Keratinocyte (primary cell): ENCODE measurements around the gene ZFP36. TPM values are rescaled to one million over a fixed set of nuclear protein-coding genes. Genes with fewer than 3 reads are reported as not detected.
A peak's percentile ranks its signal among the peaks of the same experiment; 100 is the strongest.

Source experiments
- DNase-seq: peaks from one replicate; pipeline ENCODE4 v3.0.0-alpha.2; 2011; ENCODE audit warnings: low read depth, missing footprints, low spot score
- FAIRE-seq: peaks from 2 replicates; lab custom pipeline; 2011; peaks lifted over from hg19 to GRCh38; lab: Jason Lieb, UNC
- H2AFZ ChIP-seq: 2 replicates; pipeline ENCODE4 v1.6.0; 2012; ENCODE audit warnings: low read length, control low read depth, inconsistent platforms; ENCODE audit not compliant: control insufficient read depth
- H3K27ac ChIP-seq: 2 replicates; pipeline ENCODE4 v1.5.1; 2011; ENCODE audit warnings: low read length; ENCODE audit not compliant: control insufficient read depth, insufficient read depth
- H3K27me3 ChIP-seq: 3 replicates; pipeline ENCODE4 v1.6.0; 2011; ENCODE audit warnings: low read length; ENCODE audit not compliant: control insufficient read depth, insufficient read depth; ENCODE audit errors: extremely low read depth
- H3K36me3 ChIP-seq, 2 experiments: 2 replicates in 1 of 2; 3 replicates in 1 of 2; pipeline ENCODE4 v1.5.1; 2011; ENCODE audit warnings: low read length in 2 of 2, mild to moderate bottlenecking in 1 of 2; ENCODE audit not compliant: control insufficient read depth in 2 of 2, insufficient read depth in 2 of 2; ENCODE audit errors: extremely low read depth in 1 of 2
- H3K4me1 ChIP-seq: 3 replicates; pipeline ENCODE4 v1.5.1; 2011; ENCODE audit warnings: low read length; ENCODE audit not compliant: control insufficient read depth, insufficient read depth; ENCODE audit errors: extremely low read depth
- H3K4me2 ChIP-seq: 3 replicates; pipeline ENCODE4 v1.6.0; 2011; ENCODE audit warnings: low read depth, low read length; ENCODE audit not compliant: control insufficient read depth, insufficient read depth; ENCODE audit errors: extremely low read depth
- H3K4me3 ChIP-seq, 3 experiments: fragments of 200-600 bp in 1 of 3; sonication (generic) in 1 of 3; 2 replicates in 2 of 3; 3 replicates in 1 of 3; pipeline ENCODE4 v1.5.1; 2011 to 2016; ENCODE audit warnings: low read length in 3 of 3, mild to moderate bottlenecking in 3 of 3, control low read depth in 2 of 3, inconsistent platforms in 1 of 3, low read depth in 1 of 3, mixed read lengths in 1 of 3, mixed run types in 1 of 3, moderate library complexity in 1 of 3; ENCODE audit not compliant: control insufficient read depth in 2 of 3, insufficient read depth in 2 of 3; ENCODE audit errors: extremely low read depth in 1 of 3
- H3K79me2 ChIP-seq: 2 replicates; pipeline ENCODE4 v1.6.0; 2012; ENCODE audit warnings: low read length; ENCODE audit not compliant: control insufficient read depth, insufficient read depth
- H3K9ac ChIP-seq: 3 replicates; pipeline ENCODE4 v1.6.0; 2011; ENCODE audit warnings: low read length; ENCODE audit not compliant: control insufficient read depth, insufficient read depth; ENCODE audit errors: extremely low read depth
- H3K9me1 ChIP-seq: 3 replicates; pipeline ENCODE4 v1.6.0; 2011; ENCODE audit warnings: low read length; ENCODE audit not compliant: control insufficient read depth, insufficient read depth; ENCODE audit errors: extremely low read depth
- H3K9me3 ChIP-seq: 2 replicates; pipeline ENCODE4 v1.5.1; 2012; ENCODE audit warnings: low read depth, low read length; ENCODE audit not compliant: control insufficient read depth
- H4K20me1 ChIP-seq: 3 replicates; pipeline ENCODE4 v1.6.0; 2011; ENCODE audit warnings: low read length; ENCODE audit not compliant: control insufficient read depth, insufficient read depth; ENCODE audit errors: extremely low read depth
- CTCF ChIP-seq, 3 experiments: IDR thresholded peaks in 1 of 3; conservative IDR thresholded peaks in 1 of 3; optimal IDR thresholded peaks in 1 of 3; 2 replicates in 2 of 3; 3 replicates in 1 of 3; pipeline versions ENCODE3 to v1.5.1; 2011; ENCODE audit warnings: low read length in 3 of 3, mild to moderate bottlenecking in 3 of 3, moderate library complexity in 2 of 3, control low read depth in 1 of 3, inconsistent platforms in 1 of 3; ENCODE audit not compliant: insufficient read depth in 2 of 3; ENCODE audit errors: extremely low read depth in 1 of 3
- EZH2 ChIP-seq: IDR thresholded peaks from one replicate; pipeline ENCODE4 v1.6.1; 2012; ENCODE audit warnings: inconsistent platforms, mild to moderate bottlenecking, low read length, moderate library complexity
- dilution Hi-C: fragments of 300-500 bp; cut with MboI; formaldehyde crosslinking; loops from one replicate; pipeline ENCODE4 v1.7.0; 2020; ENCODE audit warnings: low sequenced_read_pairs; ENCODE audit not compliant: extremely low pct_ligation_motif_present
- polyA plus RNA-seq, 5 experiments: library from polyadenylated mRNA; depleted of rRNA in 3 of 5; stranded (reverse) in 3 of 5; stranded (forward) in 1 of 5; unstranded in 1 of 5; fragments of >200 nt; gene quantifications; 1 replicate in 1 of 5; 2 replicates in 3 of 5; 3 replicates in 1 of 5; pipeline versions ENCODE4 v1.2.1 to v1.2.3, GENCODE V29; 2011 to 2012; ENCODE audit warnings: missing spikeins in 2 of 5, low read depth in 1 of 5, low replicate concordance in 1 of 5

The ZFP36 gene
- polyA plus RNA-seq, 1 donor (not counting 4 experiments of a cell fraction or from before 2014, with no cell fraction given), result 12.8 TPM

- H3K9me3 ChIP-seq, result no peaks in the 10 kb centered on the region
- H2AFZ ChIP-seq, result peak overlapping the region; percentile 34
- DNase-seq (no peak), FAIRE-seq (no peak)
- TF ChIP-seq CTCF (optimal IDR thresholded peaks at IDR 0.05 in 1 of 3, IDR thresholded peaks at IDR 0.05 in 1 of 3, conservative IDR thresholded peaks at IDR 0.05 in 1 of 3; ENCODE audit: extremely low read depth in 1 of 3, insufficient read depth in 2 of 3, low read length in 3 of 3) (no peak), EZH2 (no peak)
- peak overlapping the region; percentile 78 for H3K9ac ChIP-seq
- H3K79me2 ChIP-seq, result peaks cover 12% of the 10 kb centered on the region
- H4K20me1 ChIP-seq, result no peaks in the 10 kb centered on the region
- H3K27me3 ChIP-seq, result no peaks in the 10 kb centered on the region
- dilution Hi-C loops, result no loop called here
- H3K36me3 ChIP-seq, result peaks cover 7 to 15% of the 10 kb centered on the region in 2 experiments
- no peaks in the 10 kb centered on the region for H3K9me1 ChIP-seq
- H3K4me2 ChIP-seq, result peak overlapping the region; percentile 61
- H3K4me1 ChIP-seq, result peaks cover 20% of the 10 kb centered on the region
- H3K27ac ChIP-seq, result peak overlapping the region; percentile 44
- peak overlapping the region; percentile 67 to 88 (median 68) for H3K4me3 ChIP-seq
Observed at GRCh38 chr19:39412867-39413271, 6.2 kb downstream of the ZFP36 start.

GRCh38 chr19:39413272-39413910 is 6.7 kb downstream of the ZFP36 start:
- no peak for DNase-seq
- H4K20me1 ChIP-seq, result no peaks in the 10 kb centered on the region
- H3K9me3 ChIP-seq, result no peaks in the 10 kb centered on the region
- peaks cover 3 to 10% of the 10 kb centered on the region in 2 experiments for H3K36me3 ChIP-seq
- peaks cover 20% of the 10 kb centered on the region for H3K4me1 ChIP-seq
- TF ChIP-seq EZH2 (no peak), CTCF (optimal IDR thresholded peaks at IDR 0.05 in 1 of 3, IDR thresholded peaks at IDR 0.05 in 1 of 3, conservative IDR thresholded peaks at IDR 0.05 in 1 of 3; ENCODE audit: extremely low read depth in 1 of 3, insufficient read depth in 2 of 3, low read length in 3 of 3) (no peak)
- no peaks in the 10 kb centered on the region for H3K27me3 ChIP-seq
- H3K9ac ChIP-seq, result peak overlapping the region; percentile 78
- dilution Hi-C loops, result no loop called here
- H2AFZ ChIP-seq, result peak overlapping the region; percentile 19
- peak overlapping the region; percentile 83 for H3K4me2 ChIP-seq
- FAIRE-seq, result no peak
- H3K27ac ChIP-seq, result peak overlapping the region; percentile 44
- H3K9me1 ChIP-seq, result no peaks in the 10 kb centered on the region
- H3K4me3 ChIP-seq, result peak overlapping the region; percentile 67 to 88 (median 68)
- H3K79me2 ChIP-seq, result peaks cover 7% of the 10 kb centered on the region
